ENCODE data around the gene MTFR1L.
A peak's percentile ranks its signal among the peaks of the same experiment; 100 is the strongest.

MTFR1L gene

GRCh38 chr1:25790472-25790871 is 29.3 kb upstream of the MTFR1L start:
- no peak for DNase-seq (ENCODE audit: low spot score)

GRCh38 chr1:25792115-25792514 is 27.6 kb upstream of the MTFR1L start:
- DNase-seq (ENCODE audit: low spot score) = no peak

GRCh38 chr1:25793585-25794170 is 26.1 kb upstream of the MTFR1L start:
- DNase-seq (ENCODE audit: low spot score) = no peak

- DNase-seq (ENCODE audit: low spot score) = no peak
These were observed 25.4 kb upstream of the MTFR1L start for GRCh38 chr1:25794325-25794724.

- no peak for DNase-seq (ENCODE audit: low spot score)
These were observed 24.5 kb upstream of the MTFR1L start for GRCh38 chr1:25795211-25795610.

GRCh38 chr1:25795946-25796810 is 23.6 kb upstream of the MTFR1L start:
- no peak for DNase-seq (ENCODE audit: low spot score)

- DNase-seq (ENCODE audit: low spot score) = peak; percentile 90
These were observed 22.8 kb upstream of the MTFR1L start for GRCh38 chr1:25796811-25797458.

- peak; percentile 75 for DNase-seq (ENCODE audit: low spot score)
These were observed 21.8 kb upstream of the MTFR1L start for GRCh38 chr1:25797939-25798338.

- DNase-seq (ENCODE audit: low spot score) = no peak
These were observed 20.9 kb upstream of the MTFR1L start for GRCh38 chr1:25798666-25799351.

GRCh38 chr1:25799352-25799934 is 20.3 kb upstream of the MTFR1L start:
- DNase-seq (ENCODE audit: low spot score) = no peak

GRCh38 chr1:25799935-25800702 is 19.6 kb upstream of the MTFR1L start, which contains the start of gene SELENON:
Gene SELENON (plus strand): TSS chr1:25800193. CDS start chr1:25800231, 38 bp downstream.
- DNase-seq (ENCODE audit: low spot score) = peak; percentile 86

- no peak for DNase-seq (ENCODE audit: low spot score)
These were observed 18.9 kb upstream of the MTFR1L start for GRCh38 chr1:25800703-25801377.

GRCh38 chr1:25802915-25803314 is 16.8 kb upstream of the MTFR1L start:
- DNase-seq (ENCODE audit: low spot score) = no peak

GRCh38 chr1:25803368-25803767 is 16.4 kb upstream of the MTFR1L start:
- no peak for DNase-seq (ENCODE audit: low spot score)

- no peak for DNase-seq (ENCODE audit: low spot score)
These were observed 15.3 kb upstream of the MTFR1L start for GRCh38 chr1:25804244-25804963.

- no peak for DNase-seq (ENCODE audit: low spot score)
These were observed 14.5 kb upstream of the MTFR1L start for GRCh38 chr1:25804964-25805862.

- DNase-seq (ENCODE audit: low spot score) = no peak
These were observed 13.9 kb upstream of the MTFR1L start for GRCh38 chr1:25805863-25806225.

- DNase-seq (ENCODE audit: low spot score) = no peak
These were observed 13.3 kb upstream of the MTFR1L start for GRCh38 chr1:25806418-25806817.

Data from ecto neural progenitor cell (in vitro differentiated cells).